K562 (cell line): ENCODE data around the gene SGMS1. TPM values are rescaled to one million over a fixed set of nuclear protein-coding genes. Genes with fewer than 3 reads are reported as not detected.
A peak's percentile ranks its signal among the peaks of the same experiment; 100 is the strongest.

ENCODE experiments used
- BHLHE40 ChIP-seq: IDR thresholded peaks from 2 replicates; pipeline ENCODE4 v1.6.1; 2011; ENCODE audit warnings: low read length, improper control_type of control experiment
- BRD9 ChIP-seq: fragments of 450-650 bp; IDR thresholded peaks from 2 replicates; pipeline ENCODE4 v1.6.1; 2018; ENCODE audit warnings: low read depth; ENCODE audit not compliant: partially characterized antibody
- CBFB ChIP-seq: sonication (generic); formaldehyde crosslinking; IDR thresholded peaks from 2 replicates; pipeline ENCODE4 v1.4.0; 2020; ENCODE audit warnings: mild to moderate bottlenecking, missing genetic modification reagents
- ELF4 ChIP-seq: fragments of 450-650 bp; formaldehyde crosslinking; IDR thresholded peaks from 2 replicates; pipeline ENCODE4 v1.4.0; 2022; ENCODE audit warnings: missing genetic modification characterization
- GABPA ChIP-seq: fragments of 200-800 bp; sonication (Bioruptor generic); conservative IDR thresholded peaks from 2 replicates; pipeline ENCODE4 v1.6.1; 2016; ENCODE audit warnings: low read depth, missing genetic modification characterization, missing compliant biosample characterization
- HEY1 ChIP-seq: fragments of 250-450 bp; sonication (Bioruptor Pico); IDR thresholded peaks from 2 replicates; pipeline ENCODE4 v1.5.0; 2020; ENCODE audit warnings: mild to moderate bottlenecking, moderate library complexity, borderline replicate concordance
- KDM4B ChIP-seq, 2 experiments: fragments of 450-650 bp in 1 of 2; sonication (generic) in 1 of 2; IDR thresholded peaks; 2 replicates each; pipeline ENCODE4 v1.6.1; 2016 to 2017; ENCODE audit warnings: borderline replicate concordance in 2 of 2, antibody characterized with exemption in 1 of 2, low read depth in 1 of 2, mild to moderate bottlenecking in 1 of 2
- KLF10 ChIP-seq: fragments of 250-450 bp; sonication (Bioruptor Pico); IDR thresholded peaks from 2 replicates; pipeline ENCODE4 v1.6.1; 2021; ENCODE audit warnings: matching md5 sums
- RAD21 ChIP-seq, 2 experiments: fragments of 250-450 bp in 1 of 2; fragments of 450-650 bp in 1 of 2; sonication (Bioruptor Pico) in 1 of 2; formaldehyde crosslinking in 1 of 2; IDR thresholded peaks in 1 of 2; conservative IDR thresholded peaks in 1 of 2; 2 replicates each; pipeline versions ENCODE4 v1.4.0 to v1.8.0; 2020 to 2022; ENCODE audit warnings: mild to moderate bottlenecking in 2 of 2, moderate library complexity in 1 of 2
- SETDB1 ChIP-seq: IDR thresholded peaks from one replicate; pipeline ENCODE4 v1.6.1; 2012; ENCODE audit warnings: low read length, control low read depth, inconsistent platforms
- SREBF1 ChIP-seq: fragments of 150-350 bp; IDR thresholded peaks from 2 replicates; pipeline ENCODE4 v1.6.1; 2014; ENCODE audit warnings: antibody characterized with exemption, low read depth, low read length, borderline replicate concordance
- TAF7 ChIP-seq: fragments of 450-650 bp; IDR thresholded peaks from 2 replicates; pipeline ENCODE4 v1.6.1; 2016; ENCODE audit warnings: missing genetic modification characterization, missing compliant biosample characterization
- YBX1 ChIP-seq: fragments of 450-650 bp; IDR thresholded peaks from 2 replicates; pipeline ENCODE4 v1.7.1; 2016; ENCODE audit warnings: mild to moderate bottlenecking
- ZNF175 ChIP-seq: fragments of 200-800 bp; sonication (Bioruptor generic); IDR thresholded peaks from 2 replicates; pipeline ENCODE4 v1.6.1; 2016; ENCODE audit warnings: low read depth, mild to moderate bottlenecking, missing genetic modification characterization, missing compliant biosample characterization
- ZNF583 ChIP-seq: fragments of 250-450 bp; sonication (Bioruptor Pico); IDR thresholded peaks from 2 replicates; pipeline ENCODE4 v1.4.0; 2020
- ZNF668 ChIP-seq: fragments of 250-450 bp; sonication (Bioruptor Pico); IDR thresholded peaks from 2 replicates; pipeline ENCODE4 v1.8.0; 2022; ENCODE audit warnings: mild to moderate bottlenecking, inconsistent platforms
- ZNF780A ChIP-seq: fragments of 250-450 bp; sonication (Bioruptor Pico); IDR thresholded peaks from 2 replicates; pipeline ENCODE4 v1.5.0; 2021; ENCODE audit warnings: mild to moderate bottlenecking
- polyA plus RNA-seq, 8 experiments: library from polyadenylated mRNA; depleted of rRNA in 4 of 8; stranded (reverse) in 5 of 8; unstranded in 3 of 8; fragments of >200 nt; fragmentation: Nextera tagmentation in 2 of 8; fragmentation: Illumina TruSeq in 1 of 8; extraction: Ambion mirVana in 2 of 8; extraction: Trizol in 1 of 8; gene quantifications; 2 replicates each; pipeline versions ENCODE4 v1.2.1 to v1.2.3, GENCODE V29; 2011 to 2014; ENCODE audit warnings: inconsistent platforms in 1 of 8, missing spikeins in 1 of 8
- total RNA-seq, 7 experiments: library from RNA; depleted of rRNA in 6 of 7; stranded (reverse); fragments of >200 nt in 6 of 7; fragmentation: Illumina TruSeq in 2 of 7; extraction: Trizol in 2 of 7; gene quantifications; 2 replicates each; pipeline versions ENCODE4 v1.2.1 to v1.2.3, GENCODE V29; 2011 to 2021; ENCODE audit warnings: low replicate concordance in 1 of 7
- TF ChIP-seq, protein P1 (sequence below), 2 experiments: IDR thresholded peaks; 2 replicates each; pipeline ENCODE4 v1.6.1; 2012; ENCODE audit warnings: improper control_type of control experiment in 2 of 2, low read depth in 2 of 2, low read length in 2 of 2, borderline replicate concordance in 1 of 2
- TF ChIP-seq, protein P2 (sequence below): fragments of 450-650 bp; IDR thresholded peaks from 2 replicates; pipeline ENCODE4 v1.7.0; 2016; ENCODE audit warnings: borderline replicate concordance
- TF ChIP-seq, protein P3 (sequence below): fragments of 250-450 bp; sonication (Bioruptor Pico); IDR thresholded peaks from 2 replicates; pipeline ENCODE4 v1.5.0; 2021; ENCODE audit warnings: mild to moderate bottlenecking, borderline replicate concordance

Gene SGMS1
- total and polyA plus RNA-seq, 9 of the 15 experiments (the other 6 are each of a cell fraction or from before 2014, with no cell fraction given): 22.6 to 232 (median 82.2) TPM

DNA sequence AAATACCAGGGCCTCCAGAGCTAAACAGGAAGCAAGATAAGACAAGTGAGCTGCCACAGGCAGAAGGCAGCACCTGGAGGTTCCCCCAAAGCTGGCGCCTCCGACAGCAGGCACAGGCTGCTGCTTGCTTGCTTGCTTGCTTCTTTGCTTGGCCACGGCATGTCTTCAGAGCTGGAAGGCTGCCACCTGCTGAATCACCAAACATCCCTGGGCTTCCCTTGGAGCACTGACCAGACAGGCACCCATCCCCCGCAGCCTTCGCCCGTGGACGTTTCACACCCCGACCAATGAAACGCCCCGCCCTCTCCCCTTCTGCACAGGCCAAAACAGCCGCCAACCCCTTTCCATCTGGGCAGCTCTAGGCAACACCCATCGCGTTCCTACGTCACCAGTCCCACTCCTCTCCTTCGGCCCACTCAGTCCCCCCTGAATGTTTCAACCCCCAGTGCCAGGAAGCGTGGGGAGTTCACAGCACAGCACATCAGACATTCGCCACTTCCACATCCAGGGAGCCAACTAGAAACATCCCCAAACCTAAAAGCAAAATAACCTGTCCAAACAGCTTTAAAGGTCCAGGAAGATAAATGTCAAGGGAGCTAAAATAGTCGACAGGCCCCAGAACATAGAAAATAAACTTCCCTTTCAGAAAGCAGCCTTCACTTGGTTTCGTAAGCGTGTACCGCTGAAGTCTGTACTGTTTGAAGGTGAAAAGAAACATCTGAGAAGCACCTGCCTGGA, 1.6 kb downstream of the SGMS1 start (continued):
- TF ChIP-seq BRD9 (peak; percentile 33), ZNF583 (CRISPR knock-in tag) (0 out of 2 replicates have a peak, but pooled peaks have one; percentile 38), SREBF1 (no peak), SETDB1 (no peak), HEY1 (0 out of 2 replicates have a peak, but pooled peaks have one; percentile 30), ELF4 (CRISPR knock-in tag) (peak; percentile 91), ZNF175 (CRISPR knock-in tag) (no peak), CBFB (CRISPR knock-in tag) (peak; percentile 86), YBX1 (no peak), KLF10 (CRISPR knock-in tag) (no peak), TAF7 (no peak), GABPA (peak; percentile 41; the same call in 1 of the 2 replicates), RAD21 (CRISPR knock-in tag; conservative IDR thresholded peaks at IDR 0.05 in 1 of 2, IDR thresholded peaks at IDR 0.05 in 1 of 2) (peak; percentile 80 to 84), ZNF668 (CRISPR knock-in tag) (no peak), ZNF780A (CRISPR knock-in tag) (no peak), KDM4B (IDR thresholded peaks at IDR 0.05; ENCODE audit: borderline replicate concordance in 2 of 2, low read depth in 1 of 2) (no peak), BHLHE40 (peak; percentile 78)
- TF ChIP-seq, protein P1, sequence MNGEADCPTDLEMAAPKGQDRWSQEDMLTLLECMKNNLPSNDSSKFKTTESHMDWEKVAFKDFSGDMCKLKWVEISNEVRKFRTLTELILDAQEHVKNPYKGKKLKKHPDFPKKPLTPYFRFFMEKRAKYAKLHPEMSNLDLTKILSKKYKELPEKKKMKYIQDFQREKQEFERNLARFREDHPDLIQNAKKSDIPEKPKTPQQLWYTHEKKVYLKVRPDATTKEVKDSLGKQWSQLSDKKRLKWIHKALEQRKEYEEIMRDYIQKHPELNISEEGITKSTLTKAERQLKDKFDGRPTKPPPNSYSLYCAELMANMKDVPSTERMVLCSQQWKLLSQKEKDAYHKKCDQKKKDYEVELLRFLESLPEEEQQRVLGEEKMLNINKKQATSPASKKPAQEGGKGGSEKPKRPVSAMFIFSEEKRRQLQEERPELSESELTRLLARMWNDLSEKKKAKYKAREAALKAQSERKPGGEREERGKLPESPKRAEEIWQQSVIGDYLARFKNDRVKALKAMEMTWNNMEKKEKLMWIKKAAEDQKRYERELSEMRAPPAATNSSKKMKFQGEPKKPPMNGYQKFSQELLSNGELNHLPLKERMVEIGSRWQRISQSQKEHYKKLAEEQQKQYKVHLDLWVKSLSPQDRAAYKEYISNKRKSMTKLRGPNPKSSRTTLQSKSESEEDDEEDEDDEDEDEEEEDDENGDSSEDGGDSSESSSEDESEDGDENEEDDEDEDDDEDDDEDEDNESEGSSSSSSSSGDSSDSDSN (IDR thresholded peaks at IDR 0.05; ENCODE audit: borderline replicate concordance in 1 of 2, low read depth in 2 of 2, low read length in 2 of 2): peak in 1 of 2 experiments; percentile 52; a peak in 1 of 4 replicates
- TF ChIP-seq, protein P2, sequence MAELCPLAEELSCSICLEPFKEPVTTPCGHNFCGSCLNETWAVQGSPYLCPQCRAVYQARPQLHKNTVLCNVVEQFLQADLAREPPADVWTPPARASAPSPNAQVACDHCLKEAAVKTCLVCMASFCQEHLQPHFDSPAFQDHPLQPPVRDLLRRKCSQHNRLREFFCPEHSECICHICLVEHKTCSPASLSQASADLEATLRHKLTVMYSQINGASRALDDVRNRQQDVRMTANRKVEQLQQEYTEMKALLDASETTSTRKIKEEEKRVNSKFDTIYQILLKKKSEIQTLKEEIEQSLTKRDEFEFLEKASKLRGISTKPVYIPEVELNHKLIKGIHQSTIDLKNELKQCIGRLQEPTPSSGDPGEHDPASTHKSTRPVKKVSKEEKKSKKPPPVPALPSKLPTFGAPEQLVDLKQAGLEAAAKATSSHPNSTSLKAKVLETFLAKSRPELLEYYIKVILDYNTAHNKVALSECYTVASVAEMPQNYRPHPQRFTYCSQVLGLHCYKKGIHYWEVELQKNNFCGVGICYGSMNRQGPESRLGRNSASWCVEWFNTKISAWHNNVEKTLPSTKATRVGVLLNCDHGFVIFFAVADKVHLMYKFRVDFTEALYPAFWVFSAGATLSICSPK: no peak
- TF ChIP-seq, protein P3, sequence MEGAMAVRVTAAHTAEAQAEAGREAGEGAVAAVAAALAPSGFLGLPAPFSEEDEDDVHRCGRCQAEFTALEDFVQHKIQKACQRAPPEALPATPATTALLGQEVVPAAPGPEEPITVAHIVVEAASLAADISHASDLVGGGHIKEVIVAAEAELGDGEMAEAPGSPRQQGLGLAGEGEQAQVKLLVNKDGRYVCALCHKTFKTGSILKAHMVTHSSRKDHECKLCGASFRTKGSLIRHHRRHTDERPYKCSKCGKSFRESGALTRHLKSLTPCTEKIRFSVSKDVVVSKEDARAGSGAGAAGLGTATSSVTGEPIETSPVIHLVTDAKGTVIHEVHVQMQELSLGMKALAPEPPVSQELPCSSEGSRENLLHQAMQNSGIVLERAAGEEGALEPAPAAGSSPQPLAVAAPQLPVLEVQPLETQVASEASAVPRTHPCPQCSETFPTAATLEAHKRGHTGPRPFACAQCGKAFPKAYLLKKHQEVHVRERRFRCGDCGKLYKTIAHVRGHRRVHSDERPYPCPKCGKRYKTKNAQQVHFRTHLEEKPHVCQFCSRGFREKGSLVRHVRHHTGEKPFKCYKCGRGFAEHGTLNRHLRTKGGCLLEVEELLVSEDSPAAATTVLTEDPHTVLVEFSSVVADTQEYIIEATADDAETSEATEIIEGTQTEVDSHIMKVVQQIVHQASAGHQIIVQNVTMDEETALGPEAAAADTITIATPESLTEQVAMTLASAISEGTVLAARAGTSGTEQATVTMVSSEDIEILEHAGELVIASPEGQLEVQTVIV (CRISPR knock-in tag): no peak
